Loucy (cell line): ENCODE data around the gene ZNF101.

Experiments
- CTCF ChIP-seq: fragments of 200-600 bp; sonication (generic); conservative IDR thresholded peaks from 2 replicates; pipeline ENCODE4 v1.5.1; 2014; ENCODE audit warnings: mild to moderate bottlenecking, antibody characterized with exemption, low read length
- EZH2phosphoT487 ChIP-seq: fragments of 200-600 bp; IDR thresholded peaks from 2 replicates; pipeline ENCODE4 v1.6.1; 2018; ENCODE audit warnings: antibody characterized with exemption, mild to moderate bottlenecking, moderate library complexity, borderline replicate concordance

- TF ChIP-seq CTCF (no peak), EZH2phosphoT487 (no peak)
Observed at GRCh38 chr19:19634516-19635312, 33.9 kb upstream of the ZNF101 start.
